ENCODE results near the gene CGGBP1.

DNA sequence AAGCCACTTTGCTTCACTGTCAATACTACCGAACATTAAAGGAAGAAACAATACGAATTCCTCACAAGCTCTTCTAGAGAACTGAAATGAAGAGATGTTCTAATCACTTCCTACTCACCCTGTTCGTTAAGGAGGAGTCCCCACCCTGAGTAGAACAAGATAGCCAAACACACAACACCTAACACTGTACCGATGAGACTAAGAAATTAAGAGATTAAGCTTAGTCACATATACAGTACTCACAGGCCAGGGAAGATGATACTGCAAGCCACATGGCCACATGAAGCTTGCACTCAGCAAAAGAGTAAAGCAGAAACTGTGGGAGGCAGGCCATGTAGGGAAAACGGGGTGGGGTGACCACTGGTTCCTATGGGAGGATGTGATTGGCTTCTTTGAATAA, 48.0 kb downstream of the CGGBP1 start:
- TF ChIP-seq, protein P1, sequence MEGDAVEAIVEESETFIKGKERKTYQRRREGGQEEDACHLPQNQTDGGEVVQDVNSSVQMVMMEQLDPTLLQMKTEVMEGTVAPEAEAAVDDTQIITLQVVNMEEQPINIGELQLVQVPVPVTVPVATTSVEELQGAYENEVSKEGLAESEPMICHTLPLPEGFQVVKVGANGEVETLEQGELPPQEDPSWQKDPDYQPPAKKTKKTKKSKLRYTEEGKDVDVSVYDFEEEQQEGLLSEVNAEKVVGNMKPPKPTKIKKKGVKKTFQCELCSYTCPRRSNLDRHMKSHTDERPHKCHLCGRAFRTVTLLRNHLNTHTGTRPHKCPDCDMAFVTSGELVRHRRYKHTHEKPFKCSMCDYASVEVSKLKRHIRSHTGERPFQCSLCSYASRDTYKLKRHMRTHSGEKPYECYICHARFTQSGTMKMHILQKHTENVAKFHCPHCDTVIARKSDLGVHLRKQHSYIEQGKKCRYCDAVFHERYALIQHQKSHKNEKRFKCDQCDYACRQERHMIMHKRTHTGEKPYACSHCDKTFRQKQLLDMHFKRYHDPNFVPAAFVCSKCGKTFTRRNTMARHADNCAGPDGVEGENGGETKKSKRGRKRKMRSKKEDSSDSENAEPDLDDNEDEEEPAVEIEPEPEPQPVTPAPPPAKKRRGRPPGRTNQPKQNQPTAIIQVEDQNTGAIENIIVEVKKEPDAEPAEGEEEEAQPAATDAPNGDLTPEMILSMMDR (IDR thresholded peaks at IDR 0.05): no peak
- TF ChIP-seq POLR2AphosphoS5 (IDR thresholded peaks at IDR 0.05): no peak
- TF ChIP-seq EP300 (IDR thresholded peaks at IDR 0.05): no peak
- no peak for TF ChIP-seq POLR2A (IDR thresholded peaks at IDR 0.05; ENCODE audit: low read depth)

Data from esophagus muscularis mucosa (tissue), 4 donors.